ENCODE data around the gene EIF4A2. TPM values are rescaled to one million over a fixed set of nuclear protein-coding genes. Genes with fewer than 3 reads are reported as not detected.
A peak's percentile ranks its signal among the peaks of the same experiment; 100 is the strongest.
"Not testable (repeated sequence)": the region's sequence is repeated elsewhere in the genome, so short reads cannot be mapped to it uniquely, and the experiment has no call there.

The EIF4A2 gene
- total RNA-seq, 1 donor from 2014 or later = 364 TPM

GRCh38 chr3:186806089-186807055 lies 23.0 kb downstream of the EIF4A2 start, which contains the start of gene RFC4:
Gene RFC4, minus strand, starts transcription at chr3:186806482. Its CDS starts 1,769 bp downstream, at chr3:186804713.
- Mint-ChIP-seq H3K9me3 (no peaks in the 10 kb centered on the region), H3K4me1 (peaks cover 22% of the 10 kb centered on the region), H3K36me3 (ENCODE audit: low read depth) (peaks cover 6% of the 10 kb centered on the region), H3K4me3 (peak within 1 kb of the TSS; percentile 98), H3K27me3 (ENCODE audit: low read depth) (no peaks in the 10 kb centered on the region), H3K27ac (ENCODE audit: unreplicated experiment) (peak within 1 kb of the TSS; percentile 98)
- no peak for TF ChIP-seq CTCF (conservative IDR thresholded peaks at IDR 0.05)
- DNase-seq (ENCODE audit: low read depth, low spot score) = peak; percentile 72

GRCh38 chr3:186807231-186807630 lies 23.9 kb downstream of the EIF4A2 start:
- TF ChIP-seq CTCF (conservative IDR thresholded peaks at IDR 0.05) = no peak
- Mint-ChIP-seq H3K27me3 (ENCODE audit: low read depth) (no peaks in the 10 kb centered on the region), H3K36me3 (ENCODE audit: low read depth) (peaks cover 6% of the 10 kb centered on the region), H3K4me1 (peaks cover 22% of the 10 kb centered on the region), H3K4me3 (peak overlapping the region; percentile 98), H3K9me3 (no peaks in the 10 kb centered on the region), H3K27ac (ENCODE audit: unreplicated experiment) (no peak overlapping the region)
- no peak for DNase-seq (ENCODE audit: low read depth, low spot score)

GRCh38 chr3:186810336-186810996 lies 27.1 kb downstream of the EIF4A2 start:
- H3K4me1 Mint-ChIP-seq = peaks cover 11% of the 10 kb centered on the region
- H3K27ac Mint-ChIP-seq (ENCODE audit: unreplicated experiment) = no peak overlapping the region
- H3K9me3 Mint-ChIP-seq = no peaks in the 10 kb centered on the region
- no peak for TF ChIP-seq CTCF (conservative IDR thresholded peaks at IDR 0.05)
- no peak overlapping the region for H3K4me3 Mint-ChIP-seq
- H3K36me3 Mint-ChIP-seq (ENCODE audit: low read depth) = no peaks in the 10 kb centered on the region
- H3K27me3 Mint-ChIP-seq (ENCODE audit: low read depth) = peaks cover 7% of the 10 kb centered on the region
- no peak for DNase-seq (ENCODE audit: low read depth, low spot score)

GRCh38 chr3:186811313-186811712 lies 27.9 kb downstream of the EIF4A2 start:
- not testable (repeated sequence) for H3K4me3 Mint-ChIP-seq; DNase-seq (ENCODE audit: low read depth, low spot score); H3K9me3 Mint-ChIP-seq; H3K27me3 Mint-ChIP-seq (ENCODE audit: low read depth); H3K27ac Mint-ChIP-seq (ENCODE audit: unreplicated experiment); H3K4me1 Mint-ChIP-seq; H3K36me3 Mint-ChIP-seq (ENCODE audit: low read depth)

GRCh38 chr3:186814100-186814499 lies 30.7 kb downstream of the EIF4A2 start:
- no peaks in the 10 kb centered on the region for H3K4me1 Mint-ChIP-seq
- H3K27ac Mint-ChIP-seq (ENCODE audit: unreplicated experiment) = no peak overlapping the region
- peaks cover 7% of the 10 kb centered on the region for H3K27me3 Mint-ChIP-seq (ENCODE audit: low read depth)
- no peak for DNase-seq (ENCODE audit: low read depth, low spot score)
- no peaks in the 10 kb centered on the region for H3K9me3 Mint-ChIP-seq
- TF ChIP-seq CTCF (conservative IDR thresholded peaks at IDR 0.05) = no peak
- H3K4me3 Mint-ChIP-seq = no peak overlapping the region
- no peaks in the 10 kb centered on the region for H3K36me3 Mint-ChIP-seq (ENCODE audit: low read depth)
